Activated T-helper 2 cell treated with anti-CD3 and anti-CD28 coated beads, Interferon-gamma antibody, Interleukin-2, Interleukin-4, amounts not matched to agents 10 μg/mL and 5 μg/mL and 100 μg/mL, durations not matched to agents 14 hours and 24 hours and 36 hours (primary cell): ENCODE data around the gene MRPL53. TPM values are rescaled to one million over a fixed set of nuclear protein-coding genes. Genes with fewer than 3 reads are reported as not detected.

Experiments
- total RNA-seq: library from RNA; stranded (reverse); gene quantifications from 2 replicates; pipeline ENCODE4 v1.2.3, GENCODE V29; 2022

The MRPL53 gene
- total RNA-seq, 1 donor from 2014 or later, result 102 TPM

Other genes starting within 250 kb of the MRPL53 start
- gene SLC4A5, start 129.3 kb downstream of the MRPL53 start, total RNA-seq, result 1.2 and 1.8 TPM in 2 replicates
- 91.1 and 104 TPM in 2 replicates for gene DCTN1, start 92.4 kb downstream of the MRPL53 start, total RNA-seq
- gene C2orf81, start 51.1 kb downstream of the MRPL53 start, total RNA-seq, result 1.6 and 1.9 TPM in 2 replicates
- 76.7 and 78.0 TPM in 2 replicates for gene WDR54, start 51.0 kb downstream of the MRPL53 start, total RNA-seq
- gene RTKN, start 30.7 kb downstream of the MRPL53 start, total RNA-seq, result 2.2 and 3.9 TPM in 2 replicates
- 45.2 and 48.5 TPM in 2 replicates for gene INO80B, start 17.6 kb downstream of the MRPL53 start, total RNA-seq
- gene WBP1, start 14.2 kb downstream of the MRPL53 start, total RNA-seq, result 38.6 and 40.7 TPM in 2 replicates
- 83.2 and 86.4 TPM in 2 replicates for gene MOGS, start 7.3 kb downstream of the MRPL53 start, total RNA-seq
- 25.1 and 26.9 TPM in 2 replicates for gene CCDC142, start 10.3 kb upstream of the MRPL53 start, total RNA-seq
- gene TTC31, start 10.4 kb upstream of the MRPL53 start, total RNA-seq, result 35.1 and 35.9 TPM in 2 replicates
- gene LBX2, start 26.9 kb upstream of the MRPL53 start, total RNA-seq, result 1.6 and 2.2 TPM in 2 replicates
- 36.5 and 39.7 TPM in 2 replicates for gene PCGF1, start 35.0 kb upstream of the MRPL53 start, total RNA-seq
- gene TLX2, start 41.8 kb upstream of the MRPL53 start, total RNA-seq, result 0.82 and 0.92 TPM in 2 replicates
- gene DQX1, start 53.6 kb upstream of the MRPL53 start, total RNA-seq, result 0.39 and 0.94 TPM in 2 replicates
- 155 TPM in 2 replicates for gene AUP1, start 57.0 kb upstream of the MRPL53 start, total RNA-seq
- 61.5 and 64.1 TPM in 2 replicates for gene HTRA2, start 57.3 kb upstream of the MRPL53 start, total RNA-seq
- 1.7 and 2.1 TPM in 2 replicates for gene LOXL3, start 81.3 kb upstream of the MRPL53 start, total RNA-seq
- gene DOK1, start 82.0 kb upstream of the MRPL53 start, total RNA-seq, result 41.0 and 41.4 TPM in 2 replicates
- gene M1AP, start 175.7 kb upstream of the MRPL53 start, total RNA-seq, result not detected in 2 replicates
- gene SEMA4F, start 181.6 kb upstream of the MRPL53 start, total RNA-seq, result 5.5 and 7.1 TPM in 2 replicates